HL-60/S4 (cell line): ENCODE measurements around the gene THSD4.
"Not testable (repeated sequence)": the region's sequence is repeated elsewhere in the genome, so short reads cannot be mapped to it uniquely, and the experiment has no call there.

ENCODE experiments used
- in situ Hi-C: fragments of 300-500 bp; cut with MboI; formaldehyde crosslinking; loops from 2 replicates; pipeline ENCODE4 v1.14.3; 2022; ENCODE audit warnings: low sequenced_read_pairs

The THSD4 gene

DNA sequence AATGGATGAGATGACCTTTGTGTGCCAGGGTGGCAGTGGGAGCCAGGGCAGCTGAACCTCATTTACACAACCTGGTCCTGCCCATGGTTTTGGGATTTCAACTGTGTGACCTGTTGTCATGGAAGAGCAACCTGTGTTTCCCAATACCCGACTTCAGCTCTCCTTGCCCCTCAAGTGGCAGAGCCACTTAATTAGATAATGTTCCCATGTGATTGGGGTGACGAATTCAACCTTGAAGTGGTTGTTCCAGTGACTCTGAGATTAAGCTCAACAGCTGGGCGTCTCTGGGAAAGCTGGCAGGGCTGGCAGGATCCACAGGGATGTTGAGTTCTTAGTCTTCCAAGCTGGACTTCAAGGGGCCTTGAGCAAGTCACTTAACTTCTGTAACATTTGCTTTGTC, 71.0 kb downstream of the THSD4 start:
- in situ Hi-C loops, result no loop called here

DNA sequence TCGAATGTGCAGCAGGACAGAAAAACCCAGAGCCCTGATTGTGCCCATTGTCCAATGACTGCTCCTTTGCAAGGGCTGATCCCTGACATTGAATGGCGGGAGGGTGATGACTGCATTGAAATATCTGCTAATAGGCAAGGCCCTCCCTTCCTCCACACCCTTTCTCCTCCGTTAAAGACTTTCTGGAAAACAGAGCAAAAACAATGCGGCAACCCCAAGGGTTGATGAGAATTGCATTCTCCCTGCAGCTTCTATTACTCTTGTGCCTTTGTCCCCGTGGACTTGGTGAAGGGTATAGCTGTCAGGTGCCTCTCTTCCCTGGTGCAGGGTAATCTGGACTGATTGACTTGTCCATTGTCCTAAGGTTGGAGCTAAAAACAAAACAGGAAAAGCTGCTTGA, 71.8 kb downstream of the THSD4 start:
- in situ Hi-C loops, result no loop called here

DNA sequence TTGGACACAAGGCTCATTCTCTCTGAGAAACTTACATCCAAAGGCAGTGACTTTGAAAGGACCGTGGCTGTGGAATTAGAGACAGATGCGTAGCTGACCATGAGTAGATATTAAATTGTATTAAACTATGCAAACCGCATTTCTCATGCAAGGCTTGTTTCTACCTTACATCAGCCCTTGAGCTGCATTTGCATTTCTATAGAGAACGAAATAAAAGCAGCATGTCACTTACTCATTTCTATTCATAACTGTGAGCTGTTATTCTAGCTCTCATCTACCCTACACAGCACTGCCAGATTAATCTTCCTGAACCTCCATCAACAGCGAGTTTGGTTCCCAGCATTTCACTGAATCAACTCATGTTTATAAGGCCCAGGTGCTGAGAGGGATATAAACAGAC, 72.3 kb downstream of the THSD4 start:
- in situ Hi-C loops, result no loop called here

DNA sequence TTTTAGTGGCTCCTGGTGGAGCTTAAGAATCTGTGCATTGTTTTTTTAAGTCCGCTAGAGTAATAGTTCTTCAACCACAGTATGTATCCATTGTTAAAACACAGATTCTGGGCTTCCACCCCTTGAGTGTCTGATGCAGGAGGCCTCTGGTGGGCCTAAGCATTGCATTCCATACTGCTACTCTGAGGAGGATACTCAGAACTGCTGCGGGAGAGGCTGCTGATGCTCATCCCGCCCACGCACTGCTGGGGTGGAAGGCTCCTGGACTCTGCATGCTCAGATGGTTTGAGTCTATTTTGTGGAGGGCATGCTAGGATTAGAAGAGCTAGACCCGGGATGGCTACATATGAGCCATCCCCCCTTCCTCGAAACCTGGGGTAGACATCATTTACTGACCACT, 74.4 kb downstream of the THSD4 start:
- in situ Hi-C loops, result no loop called here

DNA sequence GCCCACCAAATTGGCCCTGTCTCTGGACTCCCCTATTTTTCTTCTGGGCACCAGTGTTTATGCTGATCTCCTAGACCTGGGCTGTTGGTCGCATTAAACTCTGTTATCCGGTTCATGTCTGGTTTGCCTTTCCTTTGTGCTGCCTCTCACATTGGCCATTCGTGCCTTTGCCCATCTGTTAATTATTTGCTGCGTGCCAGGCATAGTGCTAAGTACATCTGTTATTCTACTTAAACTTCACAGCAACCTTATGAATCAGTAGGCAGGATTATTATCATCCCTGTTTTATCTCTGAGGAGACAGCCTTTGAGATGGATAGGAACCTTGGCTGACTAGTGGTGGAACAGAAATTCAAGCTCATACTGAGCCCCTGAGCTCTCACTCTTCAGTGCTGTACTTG, 76.0 kb downstream of the THSD4 start:
- in situ Hi-C loops, result no loop called here

DNA sequence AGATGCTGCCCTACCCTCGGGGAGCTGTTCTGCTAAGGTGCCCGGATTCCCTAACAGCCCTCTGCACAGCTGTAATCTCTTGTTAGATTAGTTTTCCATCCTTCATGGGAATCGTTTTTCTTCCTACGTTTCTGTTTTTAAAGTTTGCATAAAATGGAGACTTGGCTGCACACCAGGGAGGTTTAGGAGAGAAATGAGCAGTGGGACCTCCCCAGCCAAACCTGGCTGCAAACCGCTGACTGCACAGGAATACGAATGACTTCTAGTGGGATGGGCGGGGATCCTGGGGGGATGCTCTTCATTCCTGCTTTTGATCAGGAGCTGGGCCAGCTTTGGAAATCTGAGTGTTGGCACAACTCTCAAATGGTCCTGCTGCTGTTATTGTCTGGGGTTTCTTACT, 77.5 kb downstream of the THSD4 start:
- in situ Hi-C loops, result no loop called here

DNA sequence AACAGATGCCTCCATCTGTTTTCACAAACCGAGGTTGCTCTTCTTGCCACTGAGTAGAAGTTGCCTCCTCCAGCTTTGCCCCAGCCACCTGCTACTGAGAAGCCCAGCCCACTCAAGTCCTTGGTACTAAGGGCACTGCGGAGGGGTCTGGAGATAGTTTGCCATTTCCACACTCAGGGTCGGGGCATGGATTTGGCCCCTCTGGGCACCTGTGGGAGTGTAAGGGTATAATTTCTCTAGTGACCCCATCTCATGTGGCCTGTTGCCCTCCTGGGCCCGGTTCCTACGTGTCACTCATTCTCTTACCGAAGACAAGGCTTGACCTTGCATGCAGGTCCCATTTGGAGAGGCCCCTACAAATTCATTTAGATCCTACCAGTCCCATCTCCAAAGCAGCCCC, 79.0 kb downstream of the THSD4 start:
- in situ Hi-C loops, result no loop called here

DNA sequence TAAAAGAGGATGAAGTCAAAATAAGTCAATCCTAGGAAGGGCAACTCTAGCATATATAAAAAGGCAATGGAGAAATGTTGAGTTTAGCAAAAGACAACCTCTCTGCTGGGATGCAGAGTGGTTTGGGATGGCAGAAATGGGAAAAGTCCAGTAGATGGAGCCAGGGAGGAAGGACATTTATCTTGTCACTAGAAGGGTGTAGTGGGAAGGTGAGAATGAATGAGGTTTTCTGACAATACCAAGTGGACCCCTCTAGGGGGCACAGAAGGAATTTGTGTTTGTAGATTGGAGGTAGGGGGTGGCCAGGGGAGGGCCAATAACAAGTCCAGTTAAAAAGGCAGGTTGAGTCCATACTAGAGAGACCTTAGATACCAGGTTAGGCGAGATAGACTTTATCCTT, 80.0 kb downstream of the THSD4 start:
- in situ Hi-C loops, result no loop called here

DNA sequence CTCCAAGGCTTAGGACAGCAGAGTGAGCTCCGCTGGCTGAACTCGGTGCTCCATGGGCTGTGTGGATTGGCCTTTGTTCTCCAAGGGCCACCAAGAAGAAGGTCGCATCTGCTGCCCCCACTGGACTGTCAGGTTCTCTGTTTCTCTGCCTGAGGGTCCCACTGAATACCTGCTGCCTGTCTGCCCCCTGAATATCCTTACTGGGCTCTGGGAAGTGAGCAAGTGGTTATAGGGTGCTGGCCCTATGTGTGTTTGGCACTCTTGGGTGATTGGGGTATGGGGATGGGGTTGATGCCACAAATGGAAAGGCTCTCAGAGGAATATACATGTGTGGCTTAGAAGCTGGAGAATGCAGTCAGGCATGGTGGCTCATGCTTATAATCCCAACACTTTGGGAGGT, 82.3 kb downstream of the THSD4 start:
- in situ Hi-C loops, result no loop called here

DNA sequence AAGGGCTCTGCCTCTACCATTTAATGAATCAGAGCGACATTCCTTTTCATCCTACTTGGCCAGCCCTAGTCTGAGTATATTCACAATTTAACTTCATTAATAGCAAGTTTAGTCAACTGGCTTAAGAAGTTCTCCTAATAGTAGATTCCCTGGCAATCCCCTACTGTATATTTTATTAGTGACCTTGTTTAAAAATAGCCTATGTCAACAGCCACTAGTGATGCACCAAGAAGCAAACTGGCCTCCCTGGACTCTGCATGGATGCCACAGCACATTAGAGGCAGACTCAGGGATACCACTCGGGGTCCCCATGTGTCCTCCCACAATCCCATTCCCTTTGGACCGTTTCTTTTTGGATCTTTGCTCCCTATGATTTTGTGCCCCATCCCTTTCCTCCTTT, 83.6 kb downstream of the THSD4 start:
- in situ Hi-C loops, result no loop called here

DNA sequence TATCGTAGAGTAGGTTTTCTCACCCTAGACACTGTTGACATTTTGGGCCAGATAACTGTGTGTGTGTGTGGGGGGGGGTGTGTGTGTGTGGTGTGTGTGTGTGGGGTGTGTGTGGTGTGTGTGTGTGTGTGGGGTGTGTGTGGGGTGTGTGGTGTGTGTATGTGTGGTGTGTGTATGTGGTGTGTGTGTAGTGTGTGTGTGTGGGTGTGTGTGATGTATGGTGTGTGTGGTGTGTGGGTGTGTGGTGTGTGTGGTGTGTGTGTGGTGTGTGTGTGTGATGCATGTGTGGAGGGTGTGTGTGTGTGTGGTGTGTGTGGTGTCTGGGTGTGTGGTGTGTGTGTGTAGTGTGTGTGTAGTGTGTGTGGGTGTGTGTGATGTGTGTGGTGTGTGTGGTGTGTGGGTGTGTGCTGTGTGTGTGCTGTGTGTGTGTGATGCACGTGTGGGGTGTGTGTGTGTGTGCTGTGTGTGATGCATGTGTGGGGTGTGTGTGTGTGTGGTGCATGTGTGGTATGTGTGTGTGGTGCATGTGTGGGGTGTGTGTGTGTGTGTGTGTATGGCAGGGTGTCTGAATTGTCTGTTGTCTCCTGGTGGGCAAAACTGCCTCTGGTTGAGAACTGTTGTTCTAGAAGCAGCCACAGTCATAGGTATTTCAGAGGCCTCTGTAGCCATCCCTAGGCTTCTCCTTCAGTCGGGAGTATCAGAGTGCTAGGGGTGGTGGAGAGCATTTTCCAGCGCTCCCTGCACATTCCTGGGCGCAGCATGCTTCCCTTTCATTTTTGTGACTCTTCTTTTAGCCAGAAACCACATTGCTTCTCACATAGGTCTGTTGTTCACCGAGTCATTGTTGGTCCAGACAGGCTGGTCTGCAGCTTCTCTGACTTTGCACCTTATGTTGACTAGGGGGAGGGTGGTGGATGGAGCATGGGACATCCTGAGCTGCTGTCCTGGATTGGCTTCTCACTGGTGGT, 84.4 kb downstream of the THSD4 start:
- in situ Hi-C loops, result no loop called here

DNA sequence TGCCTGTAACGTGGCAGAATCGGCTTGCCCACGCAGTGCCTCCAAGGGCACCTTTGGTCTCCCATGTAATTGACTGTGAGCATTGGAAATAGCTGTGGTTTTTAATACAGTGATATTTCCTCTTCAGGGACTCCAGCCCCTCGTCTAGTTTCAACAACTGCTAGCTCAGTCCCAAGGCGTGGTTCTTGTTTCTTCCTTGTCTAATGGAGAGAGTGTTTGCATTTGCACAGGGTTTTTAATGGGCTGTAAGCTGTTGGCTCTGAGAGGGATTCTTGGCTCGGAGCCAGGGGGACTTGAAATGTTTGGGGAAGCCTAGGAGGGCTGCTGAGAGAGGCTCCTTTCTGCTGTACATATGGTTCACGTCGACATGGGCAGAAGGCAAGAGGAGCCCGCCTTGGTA, 86.2 kb downstream of the THSD4 start:
- in situ Hi-C loops, result no loop called here

DNA sequence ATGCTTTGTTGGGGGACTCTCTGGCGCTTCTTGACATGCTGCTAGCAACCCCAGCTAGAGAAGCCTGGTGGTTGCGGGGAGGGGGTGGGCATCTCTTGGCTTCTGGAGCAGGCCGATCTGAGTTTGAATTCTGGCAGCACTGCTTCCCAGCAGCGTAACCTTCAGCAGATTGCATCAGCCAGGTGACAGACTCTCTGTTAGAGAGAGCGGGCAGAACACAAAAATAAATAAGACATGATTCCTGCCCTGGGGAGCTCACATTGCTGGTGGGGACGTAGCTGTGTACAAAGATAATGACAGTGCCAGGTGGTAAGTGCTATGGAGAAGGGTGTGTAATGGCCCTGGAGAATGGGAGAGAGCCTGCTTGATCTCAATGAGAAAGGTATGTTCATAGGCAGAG, 87.4 kb downstream of the THSD4 start:
- in situ Hi-C loops, result no loop called here

DNA sequence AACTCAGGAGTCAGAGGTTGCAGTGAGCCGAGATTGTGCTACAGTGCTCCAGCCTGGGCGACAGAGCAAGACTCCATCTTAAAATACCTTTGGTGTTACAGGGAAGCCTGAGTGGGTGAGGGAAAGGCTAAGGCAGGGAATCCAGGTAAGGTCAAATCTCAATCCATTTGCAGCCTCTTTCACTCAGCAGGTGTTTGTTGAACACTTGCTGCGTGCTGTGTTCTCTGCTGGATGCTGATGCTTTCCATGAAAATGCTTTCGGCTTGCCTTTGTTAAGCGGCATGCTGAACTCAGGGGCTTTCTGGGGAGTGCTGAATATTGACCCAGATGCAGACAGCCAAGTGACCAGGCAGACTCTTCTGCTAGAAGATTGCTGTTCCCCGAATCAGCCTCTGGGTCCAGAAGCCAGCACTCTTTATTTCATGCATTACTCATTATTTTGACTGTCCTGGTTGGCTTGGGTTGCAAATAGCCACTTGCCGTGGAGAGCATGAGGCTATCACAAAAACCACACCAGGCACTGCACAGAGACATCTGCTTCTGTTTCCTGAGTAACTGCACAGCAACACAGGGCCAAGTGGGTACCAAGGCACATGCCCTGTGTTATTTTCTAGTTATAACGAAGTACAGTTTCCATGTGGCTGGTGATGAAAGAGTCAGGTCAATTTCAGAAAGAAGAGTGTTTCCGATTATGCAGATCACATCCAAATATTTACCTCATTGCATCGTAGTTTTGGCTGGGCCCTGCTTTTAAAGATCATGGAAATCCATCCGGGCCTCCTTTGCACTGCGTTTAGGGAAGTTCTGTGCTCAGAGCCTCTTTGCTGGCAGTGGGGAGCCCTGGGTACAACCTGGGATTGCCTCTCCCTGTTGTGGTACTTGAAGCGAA, 88.6 kb downstream of the THSD4 start:
- in situ Hi-C loops, result no loop called here

DNA sequence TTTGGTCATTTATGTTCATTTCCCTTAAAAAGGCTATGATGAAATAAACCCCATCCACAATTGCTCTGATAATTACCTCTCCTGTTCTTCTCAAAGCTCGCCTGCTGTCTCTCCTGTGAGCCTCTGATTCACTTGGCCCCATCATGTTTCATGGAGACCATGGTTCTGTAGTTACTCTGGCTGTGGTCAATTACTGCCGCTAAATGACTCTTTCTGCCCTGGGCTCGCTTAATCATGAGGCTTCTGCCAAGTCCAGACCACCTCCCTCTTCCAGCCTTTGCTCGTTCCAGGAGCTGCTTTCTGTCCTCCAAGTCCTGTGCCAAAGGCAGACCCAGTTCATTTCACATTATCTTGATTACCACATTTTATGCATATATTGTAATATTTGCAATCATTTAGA, 91.9 kb downstream of the THSD4 start:
- in situ Hi-C loops, result no loop called here

DNA sequence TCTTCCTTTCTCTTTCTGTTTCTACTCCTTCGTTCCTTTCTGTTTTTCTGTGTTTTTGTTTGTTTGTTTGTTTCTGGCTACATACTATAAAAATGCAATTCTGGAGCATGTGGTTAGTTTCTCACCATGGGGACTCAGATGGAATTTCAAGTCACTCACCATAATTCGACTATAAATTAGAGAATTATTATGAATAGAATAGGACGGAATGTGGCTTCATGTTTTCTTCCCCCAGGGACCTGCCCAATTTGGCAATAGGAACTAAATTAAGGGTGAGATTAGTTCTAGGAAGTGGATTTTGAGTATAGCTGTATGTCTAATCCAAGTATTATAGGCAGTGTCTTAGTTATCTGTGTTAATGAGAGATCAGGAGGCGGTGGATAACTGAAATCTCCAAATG, 96.9 kb downstream of the THSD4 start:
- in situ Hi-C loops, result no loop called here

DNA sequence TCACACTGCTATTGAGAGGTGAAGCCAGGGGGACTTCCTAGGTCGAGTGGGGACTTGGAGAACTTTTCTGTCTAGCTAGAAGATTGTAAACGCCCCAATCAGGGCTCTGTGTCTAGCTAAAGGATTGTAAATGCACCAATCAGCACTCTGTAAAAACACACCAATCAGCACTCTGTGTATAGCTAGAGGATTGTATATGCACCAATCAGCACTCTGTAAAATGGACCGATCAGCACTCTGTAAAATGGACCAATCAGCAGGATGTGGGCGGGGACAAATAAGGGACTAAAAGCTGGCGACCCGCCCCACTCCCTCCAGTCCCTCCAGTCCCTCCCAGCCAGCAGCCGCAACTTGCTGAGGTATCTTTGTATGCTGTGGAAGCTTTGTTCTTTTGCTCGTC, 98.7 kb downstream of the THSD4 start:
- in situ Hi-C loops, result not testable (repeated sequence)

DNA sequence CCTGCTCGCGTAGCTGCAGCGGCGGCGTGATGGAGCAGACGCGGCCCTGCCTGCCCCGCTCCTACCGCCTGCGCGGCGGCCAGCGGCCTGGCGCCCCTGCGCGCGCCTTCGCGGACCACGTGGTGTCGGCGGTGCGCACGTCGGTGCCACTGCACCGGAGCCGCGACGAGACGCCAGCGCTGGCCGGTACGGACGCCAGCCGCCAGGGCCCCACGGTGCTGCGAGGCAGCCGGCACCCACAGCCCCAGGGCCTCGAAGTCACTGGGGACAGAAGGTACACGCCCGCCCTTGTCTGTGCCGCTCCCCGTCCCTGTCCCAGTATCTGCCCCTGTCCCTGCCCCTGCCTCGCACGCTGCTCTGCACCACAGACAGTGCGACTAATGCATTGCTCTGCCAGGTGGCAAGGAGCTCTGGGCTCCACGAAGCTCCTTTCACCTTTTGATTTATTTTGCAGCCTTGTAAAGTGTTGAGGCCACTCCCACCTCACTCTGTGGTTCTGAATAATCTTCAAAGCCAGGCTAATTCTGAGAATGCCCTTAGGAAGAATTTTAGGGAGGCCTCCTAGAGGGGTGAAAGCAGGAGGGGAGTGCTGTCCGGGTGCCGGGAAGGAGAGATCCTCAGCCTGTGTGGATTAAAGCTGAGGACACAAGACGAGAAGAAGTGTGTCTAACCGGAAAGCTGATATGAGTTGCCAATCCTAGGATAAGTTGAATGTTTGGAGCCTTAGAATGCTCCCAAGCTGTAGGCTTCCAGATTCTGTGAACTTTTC, 100.0 kb downstream of the THSD4 start:
- in situ Hi-C loops, result no loop called here

DNA sequence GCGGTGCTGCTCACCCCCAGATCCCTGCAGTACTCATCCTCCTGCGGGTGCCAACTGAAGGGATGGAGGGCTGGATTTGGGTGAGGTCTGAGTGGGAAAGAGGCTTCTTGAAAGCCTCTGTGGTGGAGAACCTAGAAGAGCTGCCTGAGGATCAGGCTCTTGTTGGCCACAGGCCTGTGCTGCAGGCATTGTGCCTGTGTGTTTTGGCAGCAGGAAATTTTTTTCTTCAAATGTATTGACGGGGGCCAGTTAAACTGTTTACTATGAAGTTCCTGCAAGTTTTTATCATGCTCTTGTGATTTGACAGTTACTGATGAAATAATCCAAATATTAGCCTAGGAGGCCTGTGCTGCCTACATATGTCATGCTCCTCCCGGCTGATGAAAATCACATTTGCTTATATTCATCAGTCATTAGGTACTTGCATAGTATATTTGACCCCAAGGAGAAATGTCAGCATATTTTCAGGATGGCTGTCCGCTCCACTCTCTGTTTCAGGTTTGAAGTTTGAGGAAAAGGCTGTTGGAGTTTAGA, 103.1 kb downstream of the THSD4 start:
- in situ Hi-C loops, result no loop called here

DNA sequence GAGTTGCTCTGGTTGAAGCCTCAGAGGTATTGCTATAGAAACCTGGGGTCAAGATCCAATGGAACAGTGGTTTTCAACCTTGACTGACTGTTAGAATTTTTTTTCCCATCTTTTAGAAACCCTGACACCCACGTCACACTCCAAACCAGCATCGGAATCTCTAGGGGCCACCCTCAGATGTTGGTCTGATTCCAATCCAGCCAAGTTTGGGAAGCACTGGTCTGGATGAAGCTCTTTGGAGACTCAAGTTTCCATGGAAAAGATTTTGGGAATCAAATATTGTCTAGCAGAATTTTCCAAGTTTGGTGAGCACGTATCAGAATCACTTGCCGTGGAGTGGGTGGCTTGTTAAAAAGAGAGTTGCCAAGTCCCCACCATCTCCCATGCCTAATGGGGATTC, 103.8 kb downstream of the THSD4 start:
- in situ Hi-C loops, result no loop called here

DNA sequence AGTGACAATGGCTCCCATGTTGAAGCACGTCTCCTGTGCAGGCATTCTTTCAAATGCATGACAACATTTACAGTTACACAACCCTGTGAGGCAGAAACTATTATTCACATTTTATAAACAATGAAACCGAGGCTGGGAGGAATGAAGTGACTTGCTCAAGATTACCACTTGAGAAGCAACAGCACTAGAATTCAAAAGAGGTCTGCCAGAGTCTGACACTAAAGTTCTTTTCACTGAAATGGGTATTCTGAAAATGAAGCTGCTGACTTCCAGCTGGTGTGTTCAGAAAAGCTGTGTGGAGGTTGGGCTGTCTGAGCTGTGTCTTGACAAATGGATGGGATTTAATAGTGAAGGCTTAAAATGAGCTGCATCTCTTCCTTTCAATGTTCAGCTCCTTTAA, 104.4 kb downstream of the THSD4 start:
- in situ Hi-C loops, result no loop called here
